GM12872 (cell line): ENCODE results near the gene KIF6.

Experiments
- TF ChIP-seq, protein P1 (sequence below): IDR thresholded peaks from 3 replicates; pipeline ENCODE4 v1.5.1; 2011; ENCODE audit warnings: low read depth, mild to moderate bottlenecking, low read length, moderate library complexity; ENCODE audit not compliant: insufficient read depth

KIF6 gene

DNA sequence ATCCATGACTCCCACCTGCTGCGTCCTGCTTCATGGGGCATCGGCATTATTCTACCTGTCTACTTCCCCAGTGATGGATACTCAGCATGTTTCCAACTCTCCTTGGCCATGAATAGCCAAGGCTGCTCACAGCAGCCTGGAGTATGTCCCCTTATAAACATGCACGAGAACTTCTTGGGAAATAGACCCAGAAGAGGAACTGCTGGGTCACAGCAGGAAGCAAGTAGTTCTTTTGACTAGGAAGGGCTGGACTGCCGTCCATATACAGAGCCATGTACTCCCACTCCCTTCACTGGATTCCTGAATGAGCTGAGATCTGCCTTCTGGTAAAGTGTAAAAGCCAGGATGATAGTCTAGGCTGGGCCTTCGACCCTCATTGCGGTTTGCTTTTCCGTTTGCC lies 296.4 kb downstream of the KIF6 start:
- TF ChIP-seq, protein P1, sequence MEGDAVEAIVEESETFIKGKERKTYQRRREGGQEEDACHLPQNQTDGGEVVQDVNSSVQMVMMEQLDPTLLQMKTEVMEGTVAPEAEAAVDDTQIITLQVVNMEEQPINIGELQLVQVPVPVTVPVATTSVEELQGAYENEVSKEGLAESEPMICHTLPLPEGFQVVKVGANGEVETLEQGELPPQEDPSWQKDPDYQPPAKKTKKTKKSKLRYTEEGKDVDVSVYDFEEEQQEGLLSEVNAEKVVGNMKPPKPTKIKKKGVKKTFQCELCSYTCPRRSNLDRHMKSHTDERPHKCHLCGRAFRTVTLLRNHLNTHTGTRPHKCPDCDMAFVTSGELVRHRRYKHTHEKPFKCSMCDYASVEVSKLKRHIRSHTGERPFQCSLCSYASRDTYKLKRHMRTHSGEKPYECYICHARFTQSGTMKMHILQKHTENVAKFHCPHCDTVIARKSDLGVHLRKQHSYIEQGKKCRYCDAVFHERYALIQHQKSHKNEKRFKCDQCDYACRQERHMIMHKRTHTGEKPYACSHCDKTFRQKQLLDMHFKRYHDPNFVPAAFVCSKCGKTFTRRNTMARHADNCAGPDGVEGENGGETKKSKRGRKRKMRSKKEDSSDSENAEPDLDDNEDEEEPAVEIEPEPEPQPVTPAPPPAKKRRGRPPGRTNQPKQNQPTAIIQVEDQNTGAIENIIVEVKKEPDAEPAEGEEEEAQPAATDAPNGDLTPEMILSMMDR, result no peak

DNA sequence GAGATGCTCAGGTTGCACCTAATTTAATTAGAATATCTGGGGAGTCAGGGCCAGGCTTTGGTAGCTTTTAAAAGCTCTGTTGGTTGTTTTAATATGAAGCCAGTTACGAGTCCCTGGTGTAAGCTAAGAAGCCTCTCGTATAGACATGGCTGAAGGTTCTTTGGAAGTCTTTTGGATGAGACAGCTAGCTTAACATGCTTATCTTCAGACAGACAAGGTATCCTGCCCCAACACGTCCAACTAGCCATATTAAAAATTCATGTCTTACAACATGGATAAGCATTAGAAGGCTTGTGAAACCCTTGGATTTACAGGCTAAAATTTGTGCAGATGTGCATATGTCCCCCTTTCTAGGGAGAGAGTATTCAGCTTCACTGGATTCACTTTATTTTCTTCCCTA lies 297.1 kb downstream of the KIF6 start:
- TF ChIP-seq, protein P1, result no peak

DNA sequence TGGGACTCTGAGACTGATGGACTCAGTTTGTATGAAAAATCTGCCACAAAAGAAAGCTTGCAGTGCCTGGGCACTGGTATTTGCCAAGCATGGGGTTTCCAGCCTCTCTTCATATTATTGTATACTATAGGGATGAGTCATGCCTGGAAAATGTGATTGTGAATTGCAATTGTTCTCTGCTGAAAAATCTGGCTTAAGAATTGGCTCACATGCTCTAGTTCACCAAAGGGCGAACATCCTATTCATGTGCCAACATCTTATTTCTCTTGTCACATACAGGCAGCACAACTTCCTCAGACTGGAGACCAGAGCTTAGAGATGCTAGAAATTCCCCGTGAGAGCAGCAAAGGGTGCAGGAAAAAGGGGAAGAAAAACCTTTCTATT lies 299.1 kb downstream of the KIF6 start:
- TF ChIP-seq, protein P1, result no peak

- TF ChIP-seq, protein P1, result no peak
Measured at GRCh38 chr6:39425346-39426072, 299.7 kb downstream of the KIF6 start.

DNA sequence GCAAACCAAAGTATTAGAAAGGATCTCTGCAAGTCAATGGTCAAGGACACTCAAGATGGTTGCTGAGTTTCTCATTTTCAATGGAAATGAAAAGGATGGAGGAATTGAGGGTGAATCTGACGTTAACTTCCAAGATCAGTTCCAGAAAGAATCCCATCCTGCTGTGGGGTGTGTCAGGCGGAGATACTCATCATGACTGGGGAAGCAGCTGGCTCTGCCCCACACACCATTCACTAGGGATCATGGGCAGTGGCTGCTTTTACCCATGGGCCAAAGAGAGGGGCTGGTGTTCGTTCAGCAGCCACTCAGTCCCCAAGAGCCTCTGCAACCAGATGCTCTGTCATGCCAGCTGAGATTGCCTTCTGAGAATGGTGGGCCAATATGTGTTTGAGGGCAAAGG lies 300.4 kb downstream of the KIF6 start:
- TF ChIP-seq, protein P1, result no peak

DNA sequence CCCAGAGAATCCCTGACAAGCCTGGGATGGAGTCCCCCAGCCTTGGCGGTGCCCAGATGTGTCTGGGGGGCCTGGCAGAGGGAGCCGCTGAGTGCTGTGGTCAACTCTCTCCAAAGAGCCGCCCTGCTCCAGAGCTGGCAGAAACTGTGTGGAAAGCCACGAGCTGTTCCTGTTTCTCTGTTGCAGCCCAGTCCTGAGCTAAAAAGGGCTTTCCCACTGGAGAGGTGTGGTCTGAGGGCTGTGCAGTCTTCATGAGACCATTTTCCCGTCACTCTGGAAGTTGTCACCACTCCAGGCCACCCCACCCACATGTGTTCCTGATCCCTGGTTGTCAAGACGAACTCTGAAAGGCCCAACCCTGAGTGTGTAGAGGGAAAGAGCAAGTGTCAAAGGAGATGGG lies 303.0 kb downstream of the KIF6 start:
- TF ChIP-seq, protein P1, result no peak

GRCh38 chr6:39421383-39422225 lies 303.6 kb downstream of the KIF6 start:
- TF ChIP-seq, protein P1, result no peak
